ENCODE measurements around the gene CCDC15.
"Not testable (repeated sequence)": the region's sequence is repeated elsewhere in the genome, so short reads cannot be mapped to it uniquely, and the experiment has no call there.

CCDC15 gene

DNA sequence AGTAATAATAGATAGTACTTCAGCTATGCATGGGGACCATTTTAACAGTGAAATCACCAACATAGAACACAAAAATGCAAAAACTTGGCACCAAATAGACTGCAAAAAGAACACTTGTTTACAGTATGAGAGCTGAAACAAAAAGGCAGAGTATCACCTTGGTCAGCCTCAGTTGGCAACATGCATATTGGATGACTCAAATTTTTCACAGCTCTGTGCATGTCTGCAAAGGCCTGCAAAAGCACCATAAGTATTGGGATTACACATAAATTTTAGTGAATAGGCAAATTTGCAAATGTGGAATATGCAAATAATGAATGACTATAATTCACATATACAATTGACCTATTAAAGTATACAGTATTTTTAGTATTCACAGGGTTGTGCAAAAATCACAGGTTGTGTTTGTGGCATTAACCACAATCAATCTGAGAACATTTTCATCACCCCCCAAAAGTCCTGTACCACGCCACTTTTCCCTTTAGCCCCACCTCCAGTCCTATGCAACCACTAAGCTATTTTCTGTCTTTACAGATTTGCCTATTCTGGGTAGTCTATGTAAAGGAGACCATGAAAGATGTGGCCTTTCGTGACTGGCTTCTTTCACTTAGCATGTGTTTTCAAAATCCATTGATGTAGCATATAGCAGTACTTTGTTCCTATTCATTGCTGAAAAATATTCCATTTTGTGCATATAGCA lies 47.2 kb downstream of the CCDC15 start:
- DNase-seq (ENCODE audit: low spot score), result no peak

DNA sequence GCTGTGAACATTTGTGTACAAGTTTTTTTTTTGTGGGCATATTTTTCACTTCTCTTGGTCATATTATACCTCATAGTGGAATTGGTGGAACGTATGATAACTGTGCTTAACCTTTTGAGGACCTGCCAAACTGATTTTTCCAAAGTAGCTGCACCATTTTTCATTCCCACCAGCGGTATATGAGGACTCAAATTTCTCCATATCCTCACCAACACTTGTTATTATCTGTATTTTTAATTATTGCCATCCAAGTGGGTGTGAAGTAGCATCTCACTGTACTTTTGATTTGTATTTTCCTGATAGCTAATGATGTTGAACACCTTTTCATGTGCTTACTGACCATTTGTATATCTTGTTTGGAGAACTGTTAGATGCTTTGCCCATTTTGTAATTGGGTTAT lies 47.8 kb downstream of the CCDC15 start:
- DNase-seq (ENCODE audit: low spot score), result no peak

DNA sequence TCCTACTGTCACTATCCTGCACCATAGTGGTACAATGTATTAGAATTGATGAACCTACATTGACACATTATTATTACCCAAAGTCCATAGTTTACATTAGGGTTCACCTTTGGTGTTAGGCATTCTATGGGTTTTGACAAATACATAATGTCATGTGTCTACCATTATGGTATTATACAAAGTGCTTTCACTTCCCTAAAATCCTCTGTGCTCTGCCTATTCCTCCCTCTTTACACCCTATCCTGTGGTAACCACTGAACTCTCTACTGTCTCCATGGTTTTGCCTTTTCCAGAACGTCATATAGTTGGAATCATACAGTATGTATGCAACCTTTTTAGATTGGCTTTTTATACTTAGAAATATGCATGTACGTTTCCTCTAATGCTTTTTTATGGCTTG lies 51.5 kb downstream of the CCDC15 start:
- no peak for DNase-seq (ENCODE audit: low spot score)

DNA sequence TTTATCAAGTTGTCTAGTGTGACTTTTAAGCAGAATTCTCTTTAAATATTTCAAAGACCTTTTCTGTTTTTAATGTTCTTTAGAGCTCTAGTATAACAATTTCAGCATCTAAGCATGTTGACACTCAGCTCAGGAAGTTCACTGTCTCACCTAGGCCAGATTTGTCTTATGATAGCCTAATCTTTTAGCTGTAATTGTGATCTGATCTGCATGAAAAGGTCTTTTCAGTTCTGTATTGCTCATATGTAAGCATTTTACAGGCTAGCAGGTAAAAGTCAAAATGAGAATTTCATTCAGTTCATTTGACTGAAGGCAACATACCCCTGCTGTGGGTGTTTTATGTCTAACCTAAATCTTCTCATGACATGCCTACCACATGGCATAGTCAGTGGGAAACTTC lies 62.4 kb downstream of the CCDC15 start:
- no peak for DNase-seq (ENCODE audit: low spot score)

DNA sequence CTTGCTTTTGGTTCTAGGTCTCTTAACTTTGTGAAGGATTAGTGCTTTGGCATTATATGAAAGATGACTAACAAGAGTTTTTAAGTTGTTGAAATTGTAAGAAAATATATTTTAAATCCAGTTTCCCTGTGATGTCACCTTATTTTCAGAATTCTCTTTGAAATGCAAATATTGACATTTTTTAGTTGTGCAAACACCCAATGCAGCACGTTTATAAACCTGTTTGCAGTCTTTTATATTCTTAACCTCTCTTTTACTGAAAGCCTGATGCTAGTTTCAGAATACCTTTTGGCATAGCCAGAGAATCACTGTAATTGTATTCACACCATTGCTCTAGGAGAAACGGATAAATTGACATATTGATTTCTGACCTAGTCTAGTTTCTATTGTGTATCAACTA lies 66.3 kb downstream of the CCDC15 start:
- no peak for DNase-seq (ENCODE audit: low spot score)

DNA sequence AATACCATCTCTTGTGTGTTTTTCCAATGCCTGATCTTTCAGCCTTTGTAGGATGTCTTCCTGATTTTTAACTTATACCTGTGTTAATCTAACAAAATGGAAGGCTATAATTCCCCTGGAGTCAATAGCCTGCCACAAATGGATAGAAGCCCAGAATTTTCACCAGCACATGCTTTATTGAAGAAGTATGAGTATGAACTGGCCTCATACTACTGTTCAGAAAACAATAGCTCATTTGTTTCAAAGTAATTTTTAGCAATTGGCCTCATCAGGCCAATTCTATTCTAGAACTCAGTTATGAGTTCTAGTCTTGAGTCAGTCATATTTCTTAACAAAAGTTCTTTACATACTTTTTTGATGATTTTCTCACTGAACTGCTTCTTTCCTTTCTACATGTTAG lies 68.5 kb downstream of the CCDC15 start:
- no peak for DNase-seq (ENCODE audit: low spot score)

DNA sequence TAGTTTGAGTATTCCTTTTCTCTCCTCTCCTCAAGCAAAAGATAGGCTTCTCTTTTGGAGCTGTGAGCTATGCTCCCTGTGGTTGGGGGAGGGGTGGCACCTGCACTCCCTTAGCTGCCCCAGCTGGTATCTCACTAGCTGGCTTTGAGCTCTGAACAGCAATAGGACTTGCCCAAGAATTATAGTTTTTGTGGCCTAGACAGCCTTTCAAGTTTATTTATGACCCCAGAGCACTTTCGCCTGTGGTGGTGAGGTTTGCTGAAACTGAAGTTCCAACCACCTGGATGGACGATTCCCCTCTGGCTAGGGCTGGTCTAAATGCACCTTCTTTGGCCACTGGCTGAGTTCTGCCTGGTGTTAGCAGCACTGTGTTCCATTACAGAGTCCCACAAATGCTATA lies 72.0 kb downstream of the CCDC15 start:
- no peak for DNase-seq (ENCODE audit: low spot score)

DNA sequence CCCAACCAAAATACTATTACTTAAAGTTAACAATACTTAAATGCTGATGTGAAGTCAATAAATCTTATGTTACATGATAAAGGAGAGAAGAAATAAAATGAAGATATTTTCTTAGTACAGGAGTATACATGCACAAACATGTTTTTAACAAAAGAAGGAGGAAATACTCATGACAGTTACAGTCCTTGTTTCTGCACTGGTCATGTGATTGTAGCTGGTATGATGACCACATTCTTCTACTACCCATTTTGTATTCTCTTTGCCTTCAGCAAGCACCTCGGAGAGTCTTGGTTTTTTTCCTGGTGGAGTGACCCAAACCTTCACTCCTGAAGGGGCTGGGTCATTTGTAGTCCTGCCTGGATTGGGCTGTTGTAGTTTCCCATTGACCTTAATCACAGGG lies 75.4 kb downstream of the CCDC15 start:
- DNase-seq (ENCODE audit: low spot score), result not testable (repeated sequence)

DNA sequence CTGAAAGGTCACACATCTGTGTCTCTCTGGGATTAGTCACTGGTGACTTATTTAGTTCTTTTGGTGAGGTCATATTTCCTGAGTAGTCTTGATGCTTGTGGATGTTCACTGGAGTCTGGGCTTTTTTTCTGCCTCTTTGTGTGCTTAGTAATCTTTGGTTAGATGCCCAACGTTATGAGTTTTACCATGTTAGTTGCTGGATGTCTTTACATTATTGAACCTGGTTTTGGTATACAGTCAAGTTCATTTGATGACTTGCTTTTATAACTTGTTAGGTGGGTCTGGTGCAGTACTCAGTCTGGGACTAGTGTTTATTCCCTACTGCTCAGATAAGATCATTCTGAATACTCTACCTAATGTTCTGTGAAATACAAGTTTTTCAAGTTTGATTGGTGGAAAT lies 82.9 kb downstream of the CCDC15 start:
- DNase-seq (ENCODE audit: low spot score), result no peak

DNA sequence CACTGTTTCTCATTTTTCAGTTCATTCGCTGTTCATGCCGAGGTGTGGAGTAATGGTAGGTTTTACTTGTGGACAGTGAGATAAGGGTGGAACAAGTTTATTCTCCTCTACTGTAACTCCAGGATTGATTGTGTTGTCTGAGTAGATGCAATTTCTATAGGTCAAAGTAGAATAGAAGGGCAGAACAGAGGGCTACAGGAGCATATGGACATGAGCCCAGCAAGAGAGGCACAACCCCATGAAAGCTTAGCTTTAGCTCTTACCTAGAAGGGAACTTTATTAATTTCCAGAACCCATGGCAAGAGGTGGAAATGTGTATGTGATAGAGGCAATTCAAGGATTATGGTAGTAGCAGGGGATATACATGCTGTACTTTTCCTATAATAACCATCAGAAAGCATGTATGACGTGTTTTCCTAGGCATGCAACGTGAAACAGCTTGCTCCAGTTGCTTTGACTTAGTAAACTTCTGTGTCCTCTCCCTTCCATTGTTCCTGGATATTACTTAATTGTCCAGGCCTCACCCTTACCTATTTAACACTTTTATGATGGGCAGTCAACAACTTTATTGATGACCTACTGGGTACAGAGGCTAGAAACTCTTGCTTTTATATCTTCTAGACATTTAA lies 95.3 kb downstream of the CCDC15 start:
- no peak for DNase-seq (ENCODE audit: low spot score)

DNA sequence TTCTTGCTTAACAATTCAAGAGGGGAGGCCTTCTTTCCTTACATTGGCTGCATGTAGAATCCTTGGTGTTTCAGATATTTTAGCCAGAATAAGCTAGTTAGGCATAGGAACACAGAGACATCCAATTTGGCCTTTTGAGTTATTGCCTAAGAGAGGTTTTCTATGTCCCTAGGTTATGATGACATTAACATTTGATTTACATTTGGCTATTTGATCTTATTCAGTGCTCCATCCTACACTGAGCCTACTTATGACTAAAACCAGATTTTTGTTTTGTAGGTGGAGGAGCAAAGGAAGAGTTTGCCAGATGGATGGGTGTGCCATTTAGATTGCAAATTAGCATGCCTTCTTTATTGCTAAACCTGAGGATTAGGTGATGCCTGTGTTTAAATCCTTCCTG lies 98.0 kb downstream of the CCDC15 start:
- DNase-seq (ENCODE audit: low spot score), result no peak

DNA sequence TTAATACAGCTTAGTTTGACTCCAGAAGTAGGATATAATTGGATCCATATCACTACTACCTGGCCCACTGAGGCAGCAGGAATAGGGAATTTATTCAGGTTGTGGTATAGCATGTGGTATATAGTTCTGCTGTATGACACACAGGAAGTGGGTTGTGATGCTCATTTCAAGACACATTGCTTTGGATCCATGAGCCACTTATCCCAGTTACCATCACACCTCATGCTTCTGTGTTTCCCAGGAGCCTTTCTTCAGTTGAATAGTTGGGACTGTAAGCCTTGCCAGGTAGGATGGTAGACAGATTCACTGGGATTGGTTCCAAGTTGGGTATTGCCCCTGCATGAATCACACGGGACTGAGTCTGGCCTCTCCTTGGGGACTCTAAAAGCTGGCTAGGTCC lies 99.2 kb downstream of the CCDC15 start:
- DNase-seq (ENCODE audit: low spot score), result no peak

DNA sequence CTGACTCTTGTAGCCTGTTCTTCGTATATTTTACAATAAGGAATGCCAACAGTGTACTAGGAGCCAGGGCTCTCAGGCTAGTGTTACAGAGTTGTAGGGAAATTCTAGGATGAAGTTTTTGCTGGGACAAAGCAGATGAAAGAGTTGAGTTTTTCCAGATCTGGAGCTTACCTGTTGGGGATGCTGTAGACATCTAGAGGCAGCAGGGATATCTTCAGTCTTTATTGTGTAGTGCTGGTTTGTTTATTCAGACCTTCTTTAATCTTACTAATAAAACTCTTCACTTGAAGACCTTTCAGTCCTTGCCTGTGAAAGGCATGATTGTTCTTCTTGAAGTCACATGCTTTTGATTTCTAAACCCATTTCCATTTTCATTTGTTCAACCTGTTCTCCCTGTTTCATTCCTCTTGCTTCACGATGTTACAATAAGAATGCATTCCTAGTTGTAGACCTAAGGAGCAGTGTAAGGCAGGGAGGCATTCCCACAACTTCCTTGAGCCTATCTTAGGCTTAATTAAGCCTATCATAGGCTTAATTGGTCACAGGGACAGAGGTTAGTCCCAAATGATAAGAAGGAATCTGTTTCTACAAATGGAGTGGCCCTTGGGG lies 101.2 kb downstream of the CCDC15 start:
- DNase-seq (ENCODE audit: low spot score), result no peak

DNA sequence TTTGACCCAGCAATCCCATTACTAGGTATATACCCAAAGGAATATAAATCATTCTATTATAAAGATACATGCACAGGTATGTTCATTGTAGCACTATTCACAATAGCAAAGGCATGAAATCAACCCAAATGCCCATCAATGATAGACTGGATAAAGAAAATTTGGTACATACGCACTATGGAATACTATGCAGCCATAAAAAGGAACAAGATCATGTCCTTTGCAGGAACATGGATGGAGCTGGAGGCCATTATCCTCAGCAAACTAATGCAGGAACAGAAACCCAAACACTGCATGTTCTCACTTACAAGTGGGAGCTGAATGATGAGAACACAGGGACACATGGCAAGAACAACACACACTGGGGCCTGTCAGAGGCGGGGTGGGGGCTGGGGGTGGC lies 102.1 kb downstream of the CCDC15 start:
- DNase-seq (ENCODE audit: low spot score), result not testable (repeated sequence)

DNA sequence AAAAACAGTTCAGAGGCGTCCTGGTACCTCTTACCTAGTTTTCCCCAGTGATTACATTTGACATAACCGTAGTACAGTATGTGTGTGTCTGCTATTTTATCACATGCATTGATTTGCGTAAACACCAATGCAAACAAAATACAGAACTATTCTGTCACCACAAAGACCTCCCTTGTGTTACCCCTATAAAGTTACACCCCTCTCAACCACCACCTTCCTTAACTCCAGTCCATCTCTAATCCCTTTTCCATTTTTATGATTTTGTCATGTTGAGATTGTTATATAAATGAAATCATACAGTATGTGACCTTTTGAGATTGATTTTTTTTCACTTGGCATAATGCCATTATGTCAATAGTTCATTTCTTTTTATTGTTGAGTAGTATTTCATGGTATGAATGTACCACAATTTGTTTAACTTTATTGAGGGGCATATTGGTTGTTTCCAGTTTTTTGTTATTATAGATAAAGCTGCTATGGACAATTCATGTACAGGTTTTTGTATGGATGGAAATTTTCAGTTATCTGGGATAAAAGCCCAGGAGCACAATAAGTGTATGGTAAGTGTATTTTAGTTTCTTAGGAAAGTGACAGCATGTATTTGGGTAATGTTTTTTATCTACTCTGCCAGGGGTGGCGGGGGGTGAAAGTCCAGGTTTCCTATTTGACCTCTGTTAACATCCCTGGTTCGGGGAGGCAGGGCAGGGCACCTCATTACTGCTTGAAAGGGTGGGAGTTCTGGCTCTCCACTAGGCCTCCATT lies 103.1 kb downstream of the CCDC15 start:
- DNase-seq (ENCODE audit: low spot score), result no peak

DNA sequence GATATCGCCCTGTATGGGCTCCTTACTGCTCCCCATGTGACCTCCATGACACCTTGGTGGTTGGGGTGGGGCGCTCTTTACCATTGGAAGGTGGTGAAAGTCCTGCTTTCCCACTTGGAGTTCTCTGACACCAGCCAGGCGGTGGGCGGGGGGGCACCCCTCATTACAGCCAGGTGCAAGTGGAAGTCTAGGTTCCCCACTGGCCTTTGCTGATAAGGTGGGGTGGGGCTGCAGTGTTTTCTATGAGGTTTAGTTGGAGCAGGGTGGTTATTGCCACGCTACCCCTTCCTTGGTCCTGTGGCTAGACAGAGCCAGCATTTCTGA lies 103.7 kb downstream of the CCDC15 start:
- DNase-seq (ENCODE audit: low spot score), result no peak

DNA sequence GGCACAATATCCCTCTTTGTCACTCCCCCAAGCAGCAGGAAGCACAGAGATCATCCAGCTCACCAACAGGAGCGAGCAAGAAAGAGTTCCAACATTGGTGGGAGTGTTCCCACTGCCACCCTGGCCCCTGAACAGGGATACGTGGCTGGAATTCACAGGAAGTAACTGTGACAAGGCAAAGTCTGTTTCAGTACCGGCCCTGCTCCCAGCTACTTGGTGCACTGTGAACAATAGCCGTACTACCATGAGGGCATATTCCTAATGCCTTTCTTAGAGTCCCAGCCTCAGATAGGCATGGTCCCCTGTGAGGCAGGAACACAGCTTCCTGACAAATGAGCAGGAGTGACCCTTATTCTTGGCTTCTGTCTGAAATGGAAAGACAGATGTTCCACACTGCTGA lies 107.3 kb downstream of the CCDC15 start:
- DNase-seq (ENCODE audit: low spot score), result no peak

DNA sequence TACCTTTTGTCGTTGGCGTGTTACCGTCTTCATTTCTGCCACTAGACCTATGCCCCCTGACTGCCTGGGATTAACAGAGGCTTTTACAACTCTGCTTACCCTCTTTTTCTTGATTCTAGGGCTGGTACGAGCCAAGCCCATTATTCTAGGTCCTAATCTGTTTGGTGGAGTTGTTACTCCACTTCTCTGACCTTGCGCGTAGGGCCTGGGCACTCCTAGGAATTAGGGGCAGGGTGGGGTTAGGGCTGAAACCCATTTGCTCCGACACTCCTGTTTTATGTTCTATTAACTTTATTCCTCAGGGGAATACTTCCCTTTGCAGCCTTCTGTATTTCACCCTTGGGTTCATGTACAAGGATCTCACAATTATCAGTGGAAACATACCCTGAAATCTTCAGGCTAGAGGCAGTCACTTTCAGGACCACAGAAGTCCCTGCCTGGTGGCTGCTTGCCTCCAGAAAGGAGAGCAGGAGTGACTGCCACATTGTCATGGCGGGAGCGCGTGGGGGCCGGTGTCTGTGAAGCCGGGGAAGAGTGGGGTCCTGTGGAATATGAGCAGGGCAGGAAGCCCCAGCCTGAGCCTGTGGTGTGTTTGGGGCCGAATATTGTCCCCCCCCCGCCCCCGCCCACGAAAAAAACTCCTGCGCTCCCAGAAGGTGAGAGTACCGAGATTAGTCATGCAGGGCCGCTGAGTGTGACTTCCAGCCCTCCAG lies 108.4 kb downstream of the CCDC15 start:
- no peak for DNase-seq (ENCODE audit: low spot score)

DNA sequence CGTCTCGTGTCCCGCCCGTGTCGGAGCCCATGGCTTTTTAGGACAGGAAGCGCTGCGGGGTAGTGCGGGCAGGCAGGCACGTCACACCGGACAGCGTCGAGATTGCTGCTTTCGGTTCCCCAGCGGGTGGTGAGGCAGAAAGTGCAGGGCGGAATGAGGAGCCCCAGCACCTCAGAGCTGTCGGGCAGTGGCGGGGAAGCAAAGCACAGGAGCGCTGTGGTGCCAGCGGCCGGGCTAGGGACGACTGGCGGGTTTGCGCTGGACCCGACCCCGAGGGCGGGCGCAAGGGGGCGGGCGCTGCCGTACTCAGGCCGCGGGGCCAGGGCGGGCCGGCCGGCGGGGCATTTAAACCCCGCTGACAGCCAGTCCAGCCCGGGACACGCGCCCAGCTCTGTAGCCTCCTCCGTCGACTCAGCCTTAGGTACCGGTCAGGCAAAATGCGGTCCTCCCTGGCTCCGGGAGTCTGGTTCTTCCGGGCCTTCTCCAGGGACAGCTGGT lies 109.0 kb downstream of the CCDC15 start, which contains the start of gene SLC37A2:
SLC37A2 (plus strand) TSS at position 375 of the 498 bp plus-strand sequence; CDS start at position 438, 63 bp downstream.
- DNase-seq (ENCODE audit: low spot score), result peak; percentile 26

DNA sequence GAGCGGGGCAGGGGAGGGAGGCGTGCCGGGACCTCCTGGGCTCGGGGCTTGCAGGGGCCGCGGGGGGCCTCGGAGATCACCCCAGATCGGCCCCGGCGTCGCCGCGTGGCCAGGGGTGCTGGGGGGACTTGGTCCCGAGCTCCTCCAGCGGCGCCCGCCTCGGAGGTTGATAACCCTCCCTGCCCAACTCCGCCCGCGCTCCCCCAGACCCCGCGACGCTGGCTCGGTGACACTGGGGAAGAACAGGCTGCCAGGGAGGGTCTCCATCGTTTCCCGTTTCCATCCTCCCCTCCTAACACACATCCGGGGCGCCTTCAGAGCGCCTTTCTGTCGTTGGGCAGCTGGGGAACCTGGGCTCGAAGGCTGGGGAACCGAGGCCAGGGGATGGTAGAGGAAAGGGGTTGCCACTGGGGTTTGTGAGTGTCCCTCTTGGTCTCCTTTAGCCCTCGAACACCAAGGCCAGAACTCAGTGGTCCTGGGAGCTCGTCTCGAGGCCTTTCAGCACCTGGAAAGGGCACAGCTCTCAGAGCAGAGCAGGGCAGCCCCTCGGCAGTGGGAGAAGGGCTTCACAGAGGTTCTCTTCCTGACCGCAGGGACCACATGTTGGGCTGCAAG lies 109.5 kb downstream of the CCDC15 start:
- no peak for DNase-seq (ENCODE audit: low spot score)

DNA sequence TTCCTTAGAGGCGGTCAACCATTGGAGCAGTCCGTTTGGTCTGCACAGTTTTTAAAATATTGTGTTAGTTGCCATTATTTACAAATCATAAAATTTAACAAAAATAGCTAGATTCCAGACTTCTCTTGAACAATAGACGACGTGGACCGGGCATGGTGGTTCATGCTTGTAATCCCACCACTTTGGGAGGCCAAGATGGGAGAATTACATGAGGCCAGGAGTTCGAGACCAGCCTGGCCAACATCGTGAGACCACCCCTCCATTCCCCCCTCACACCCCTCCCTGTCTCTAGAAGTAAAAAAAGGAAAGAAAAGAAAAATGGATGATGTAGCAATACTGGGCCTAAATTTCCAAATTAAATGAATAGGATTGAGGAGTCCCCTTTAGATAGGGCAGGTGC lies 110.1 kb downstream of the CCDC15 start:
- DNase-seq (ENCODE audit: low spot score), result no peak

DNA sequence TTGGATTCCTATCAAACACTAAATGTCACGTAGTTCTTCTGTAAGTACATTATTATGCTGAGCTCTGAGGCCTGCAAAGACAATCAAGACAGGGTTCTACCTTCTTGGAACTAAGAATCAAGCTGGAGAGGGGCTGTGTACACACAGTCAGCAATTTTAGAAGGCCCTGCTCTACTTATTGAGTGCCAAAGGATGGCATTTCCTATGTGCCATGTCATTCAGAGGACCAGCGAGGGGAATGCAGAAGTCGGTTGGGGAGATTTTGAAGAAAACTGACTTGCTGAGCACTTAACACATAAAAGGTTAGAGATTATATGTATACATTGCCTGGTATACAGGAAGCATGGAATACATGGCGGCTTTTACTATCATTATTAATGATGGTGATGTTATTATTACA lies 114.4 kb downstream of the CCDC15 start:
- no peak for DNase-seq (ENCODE audit: low spot score)
